DND-41 (cell line): ENCODE data around the gene NOL9.
A peak's percentile ranks its signal among the peaks of the same experiment; 100 is the strongest.
"Not testable (repeated sequence)": the region's sequence is repeated elsewhere in the genome, so short reads cannot be mapped to it uniquely, and the experiment has no call there.

ENCODE experiments used
- ATAC-seq: fragments of 200-7000 bp; cut with Tn5 transposase; 3 replicates; pipeline ENCODE4 v1.9.1; 2021; ENCODE audit warnings: low read depth; ENCODE audit not compliant: insufficient read depth
- DNase-seq: peaks from one replicate; pipeline ENCODE4 v3.0.0-alpha.2; 2020
- H2AFZ ChIP-seq: 2 replicates; pipeline ENCODE4 v1.6.0; 2012; ENCODE audit warnings: low read depth, low read length
- H3K27ac ChIP-seq: 2 replicates; pipeline ENCODE4 v1.5.1; 2012; ENCODE audit warnings: low read length, inconsistent platforms
- H3K27me3 ChIP-seq: fragments of 200-600 bp; sonication (generic); 2 replicates; pipeline ENCODE4 v1.6.0; 2012; ENCODE audit warnings: low read length, mild to moderate bottlenecking, inconsistent platforms; ENCODE audit not compliant: insufficient read depth, poor library complexity
- H3K36me3 ChIP-seq: 2 replicates; pipeline ENCODE4 v1.5.1; 2012; ENCODE audit warnings: low read length, inconsistent platforms; ENCODE audit not compliant: insufficient read depth
- H3K4me1 ChIP-seq: 2 replicates; pipeline ENCODE4 v1.5.1; 2012; ENCODE audit warnings: mild to moderate bottlenecking, low read length; ENCODE audit not compliant: insufficient read depth
- H3K4me2 ChIP-seq: 2 replicates; pipeline ENCODE4 v1.6.0; 2012; ENCODE audit warnings: mild to moderate bottlenecking, moderate library complexity, low read length, inconsistent platforms; ENCODE audit not compliant: insufficient read depth
- H3K4me3 ChIP-seq, 2 experiments: fragments of 200-600 bp in 1 of 2; shearing (Covaris generic) in 1 of 2; 2 replicates each; pipeline ENCODE4 v1.5.1; 2012 to 2016; ENCODE audit warnings: inconsistent platforms in 2 of 2, low read length in 2 of 2, mild to moderate bottlenecking in 2 of 2, low read depth in 1 of 2, moderate library complexity in 1 of 2
- H3K79me2 ChIP-seq: 2 replicates; pipeline ENCODE4 v1.6.0; 2012; ENCODE audit warnings: low read length, inconsistent platforms; ENCODE audit not compliant: insufficient read depth
- H3K9ac ChIP-seq: 2 replicates; pipeline ENCODE4 v1.6.0; 2012; ENCODE audit warnings: low read depth, mild to moderate bottlenecking, inconsistent platforms, low read length, moderate library complexity
- H3K9me3 ChIP-seq: 2 replicates; pipeline ENCODE4 v1.5.1; 2012; ENCODE audit warnings: low read length, moderate library complexity, mild to moderate bottlenecking, inconsistent platforms; ENCODE audit not compliant: insufficient read depth, severe bottlenecking
- H4K20me1 ChIP-seq: 2 replicates; pipeline ENCODE4 v1.6.0; 2012; ENCODE audit warnings: low read length; ENCODE audit not compliant: insufficient read depth
- EZH2 ChIP-seq: IDR thresholded peaks from 3 replicates; pipeline ENCODE4 v1.6.1; 2012; ENCODE audit warnings: borderline replicate concordance, low read depth, mild to moderate bottlenecking, moderate library complexity, low read length, inconsistent platforms; ENCODE audit not compliant: severe bottlenecking
- TF ChIP-seq, protein P1 (sequence below): IDR thresholded peaks from 2 replicates; pipeline ENCODE4 v1.5.1; 2012; ENCODE audit warnings: borderline replicate concordance, low read length, moderate library complexity, mild to moderate bottlenecking; ENCODE audit not compliant: poor library complexity, severe bottlenecking; ENCODE audit errors: extremely low read depth

Gene NOL9

DNA sequence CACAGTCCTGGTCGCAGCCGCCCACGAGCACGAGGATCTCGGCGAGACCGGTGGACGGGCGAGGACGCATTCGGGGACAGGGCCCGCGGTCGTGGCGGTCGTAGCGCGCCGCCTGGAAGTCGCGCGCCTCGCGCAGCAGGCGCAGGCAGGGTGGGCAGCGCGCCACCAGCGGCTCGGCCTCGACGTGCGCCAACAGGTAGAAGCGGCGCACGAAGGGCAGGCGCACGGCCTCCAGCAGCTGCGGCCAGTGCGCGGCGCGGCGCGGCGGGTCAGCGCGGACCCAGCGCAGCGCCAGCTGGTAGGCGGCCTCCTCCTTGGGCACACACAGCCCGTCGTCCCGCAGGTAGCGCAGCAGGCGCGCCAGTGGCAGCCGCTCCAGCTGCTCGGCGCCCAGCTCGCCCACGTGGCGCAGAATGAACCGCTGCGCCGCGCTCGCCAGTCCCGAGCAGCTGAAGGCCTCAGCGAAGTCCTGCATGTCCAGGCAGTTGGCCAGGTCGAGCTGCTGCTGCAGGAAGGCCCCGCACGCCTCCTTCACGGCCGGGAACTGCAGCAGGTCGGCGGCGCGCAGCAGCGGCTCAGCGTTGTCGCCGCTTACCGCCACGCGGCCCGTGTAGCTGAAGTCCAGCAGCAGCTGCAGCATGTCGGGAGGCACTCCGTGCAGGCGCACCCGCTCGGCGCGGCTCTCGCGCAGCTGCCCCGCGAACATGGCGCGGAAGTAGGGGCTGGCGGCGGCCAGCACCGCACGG is 47.8 kb upstream of the NOL9 start:
- Histone ChIP-seq H3K9ac (peak overlapping the region; percentile 68), H3K36me3 (peaks cover 25% of the 10 kb centered on the region), H3K27me3 (no peaks in the 10 kb centered on the region), H3K4me3 (peak overlapping the region; percentile 52 to 84), H3K4me1 (peaks cover 58% of the 10 kb centered on the region), H2AFZ (peak overlapping the region; percentile 76), H3K9me3 (no peaks in the 10 kb centered on the region), H3K79me2 (peaks cover 44% of the 10 kb centered on the region), H3K27ac (peak overlapping the region; percentile 85), H3K4me2 (peak overlapping the region; percentile 89), H4K20me1 (peaks cover 38% of the 10 kb centered on the region)
- ATAC-seq: peak; percentile 66
- TF ChIP-seq, protein P1, sequence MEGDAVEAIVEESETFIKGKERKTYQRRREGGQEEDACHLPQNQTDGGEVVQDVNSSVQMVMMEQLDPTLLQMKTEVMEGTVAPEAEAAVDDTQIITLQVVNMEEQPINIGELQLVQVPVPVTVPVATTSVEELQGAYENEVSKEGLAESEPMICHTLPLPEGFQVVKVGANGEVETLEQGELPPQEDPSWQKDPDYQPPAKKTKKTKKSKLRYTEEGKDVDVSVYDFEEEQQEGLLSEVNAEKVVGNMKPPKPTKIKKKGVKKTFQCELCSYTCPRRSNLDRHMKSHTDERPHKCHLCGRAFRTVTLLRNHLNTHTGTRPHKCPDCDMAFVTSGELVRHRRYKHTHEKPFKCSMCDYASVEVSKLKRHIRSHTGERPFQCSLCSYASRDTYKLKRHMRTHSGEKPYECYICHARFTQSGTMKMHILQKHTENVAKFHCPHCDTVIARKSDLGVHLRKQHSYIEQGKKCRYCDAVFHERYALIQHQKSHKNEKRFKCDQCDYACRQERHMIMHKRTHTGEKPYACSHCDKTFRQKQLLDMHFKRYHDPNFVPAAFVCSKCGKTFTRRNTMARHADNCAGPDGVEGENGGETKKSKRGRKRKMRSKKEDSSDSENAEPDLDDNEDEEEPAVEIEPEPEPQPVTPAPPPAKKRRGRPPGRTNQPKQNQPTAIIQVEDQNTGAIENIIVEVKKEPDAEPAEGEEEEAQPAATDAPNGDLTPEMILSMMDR: no peak
- no peak for TF ChIP-seq EZH2
- DNase-seq: peak; percentile 68

DNA sequence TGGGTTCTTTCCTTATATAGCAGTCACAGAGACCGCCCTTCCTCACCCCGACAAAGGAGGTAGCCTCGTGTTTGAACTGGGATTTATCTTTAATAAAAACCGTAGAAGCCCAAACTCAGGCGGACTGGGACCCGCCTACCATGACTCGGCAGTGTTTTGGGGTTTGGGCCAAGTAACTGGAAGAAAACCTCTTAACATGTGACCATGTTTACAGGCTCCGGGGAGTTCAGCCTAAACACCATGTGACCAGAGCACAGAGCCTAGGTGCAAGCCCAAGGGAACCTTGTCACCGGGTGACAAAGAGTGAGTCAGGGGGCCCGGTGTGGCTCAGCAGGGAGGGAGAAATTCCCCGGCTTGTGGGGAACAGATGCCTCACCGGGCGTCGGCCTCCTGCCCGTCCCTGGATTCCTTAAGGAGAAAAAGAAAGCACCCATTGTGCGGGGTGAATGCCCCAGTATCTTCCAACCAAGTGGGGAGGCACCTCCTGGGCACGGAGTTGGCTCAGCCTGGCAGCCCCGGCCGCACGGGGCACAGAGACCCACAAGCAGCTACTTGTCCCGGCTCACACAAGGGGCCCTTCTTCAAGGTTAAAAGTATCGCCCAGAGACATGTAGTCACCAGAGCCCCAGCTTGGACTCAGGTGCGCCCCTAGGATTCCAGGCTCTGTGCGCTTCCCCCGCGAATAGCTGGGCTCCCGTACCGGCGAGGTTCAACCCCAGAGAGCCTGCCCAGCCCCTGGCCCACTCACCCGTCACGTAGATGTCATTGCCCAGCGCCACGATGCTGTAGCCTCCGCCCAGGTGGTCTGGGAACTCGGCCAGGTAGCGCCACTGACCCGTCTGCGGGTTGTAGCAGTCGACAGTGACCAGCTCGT is 47.0 kb upstream of the NOL9 start:
- H3K9ac ChIP-seq: peak overlapping the region; percentile 68
- peaks cover 52% of the 10 kb centered on the region for H3K79me2 ChIP-seq
- H3K36me3 ChIP-seq: peaks cover 33% of the 10 kb centered on the region
- peak; percentile 62 for DNase-seq
- H3K27ac ChIP-seq: peak overlapping the region; percentile 85
- no peaks in the 10 kb centered on the region for H3K9me3 ChIP-seq
- no peak for TF ChIP-seq EZH2
- TF ChIP-seq, protein P1: peak; percentile 17
- no peaks in the 10 kb centered on the region for H3K27me3 ChIP-seq
- H3K4me3 ChIP-seq: peak overlapping the region; percentile 52 to 84
- peak overlapping the region; percentile 76 for H2AFZ ChIP-seq
- peaks cover 46% of the 10 kb centered on the region for H4K20me1 ChIP-seq
- ATAC-seq: peak; percentile 47
- peaks cover 62% of the 10 kb centered on the region for H3K4me1 ChIP-seq
- H3K4me2 ChIP-seq: peak overlapping the region; percentile 89

DNA sequence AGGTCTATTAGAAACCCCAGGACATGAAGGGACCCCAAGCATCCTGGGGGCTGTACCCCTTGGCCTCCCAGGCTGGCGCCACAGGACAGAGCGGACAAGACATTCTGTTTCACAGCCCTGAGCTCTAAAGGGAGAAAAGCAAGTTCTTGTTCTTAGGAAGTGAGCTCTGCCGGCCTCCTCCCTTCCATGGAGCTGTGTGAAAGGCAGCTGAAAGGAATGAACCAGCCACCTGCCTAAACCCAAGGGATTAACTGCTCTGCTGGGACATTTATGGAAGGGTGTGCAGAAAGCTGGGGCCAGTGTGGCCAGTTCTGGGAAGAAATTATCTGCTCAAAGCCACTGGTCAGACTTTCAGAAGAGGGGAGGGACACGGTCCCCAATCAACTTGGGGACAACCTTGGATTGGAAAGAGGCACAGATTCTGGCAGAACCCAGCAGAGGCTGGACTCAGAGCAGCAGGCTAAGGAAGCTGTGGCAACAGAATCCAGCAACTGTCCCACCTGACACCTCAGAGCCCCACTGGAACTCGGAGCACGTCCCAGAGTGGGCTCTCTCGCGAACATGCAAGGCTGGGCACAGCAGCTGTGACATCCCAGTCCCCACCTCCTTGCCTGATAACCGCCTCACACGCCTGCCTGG is 46.2 kb upstream of the NOL9 start:
- DNase-seq: no peak
- Histone ChIP-seq H3K4me3 (peak overlapping the region; percentile 52 to 84; a peak in 3 of 4 replicates), H4K20me1 (peaks cover 53% of the 10 kb centered on the region), H3K36me3 (peaks cover 40% of the 10 kb centered on the region), H3K9me3 (no peaks in the 10 kb centered on the region), H2AFZ (peak overlapping the region; percentile 76), H3K4me1 (peaks cover 62% of the 10 kb centered on the region), H3K27me3 (no peaks in the 10 kb centered on the region), H3K4me2 (peak overlapping the region; percentile 89), H3K27ac (peak overlapping the region; percentile 85), H3K9ac (peak overlapping the region; percentile 68), H3K79me2 (peaks cover 59% of the 10 kb centered on the region)
- ATAC-seq: peak; percentile 44
- TF ChIP-seq EZH2: no peak

DNA sequence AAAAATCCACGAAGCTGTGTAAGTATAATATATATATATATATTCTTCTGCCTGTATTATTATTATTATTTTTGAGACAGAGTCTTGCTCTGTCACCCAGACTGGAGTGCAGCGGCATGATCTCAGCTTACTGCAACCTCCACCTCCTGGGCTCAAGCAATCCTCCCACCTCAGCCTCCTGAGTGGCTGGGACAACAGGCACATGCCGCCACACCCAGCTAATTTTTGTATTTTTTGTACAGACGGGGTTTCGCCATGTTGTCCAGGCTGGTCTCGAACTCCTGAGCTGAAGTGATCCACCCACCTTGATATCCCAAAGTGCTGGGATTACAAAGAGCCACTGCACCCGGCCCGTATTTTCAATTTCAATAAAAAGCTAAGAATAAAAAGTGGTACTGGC is 45.7 kb upstream of the NOL9 start:
- H3K27ac ChIP-seq: peak overlapping the region; percentile 85
- H3K79me2 ChIP-seq: peaks cover 65% of the 10 kb centered on the region
- not testable (repeated sequence) for H3K27me3 ChIP-seq, DNase-seq, ATAC-seq, H2AFZ ChIP-seq, H3K9me3 ChIP-seq
- H3K36me3 ChIP-seq: peaks cover 46% of the 10 kb centered on the region
- H4K20me1 ChIP-seq: peaks cover 58% of the 10 kb centered on the region
- peaks cover 62% of the 10 kb centered on the region for H3K4me1 ChIP-seq
- peak overlapping the region; percentile 89 for H3K4me2 ChIP-seq
- H3K9ac ChIP-seq: peak overlapping the region; percentile 68
- H3K4me3 ChIP-seq: peak overlapping the region; percentile 52 to 84; a peak in 3 of 4 replicates
